HepG2 (cell line): ENCODE data around the gene ZNF513. TPM values are rescaled to one million over a fixed set of nuclear protein-coding genes. Genes with fewer than 3 reads are reported as not detected.

Experiments
- CERS6 ChIP-seq: sonication (generic); formaldehyde crosslinking; IDR thresholded peaks from 2 replicates; pipeline ENCODE4 v1.5.0; 2020; ENCODE audit warnings: missing genetic modification reagents
- E2F2 ChIP-seq: sonication (generic); formaldehyde crosslinking; IDR thresholded peaks from 2 replicates; pipeline ENCODE4 v1.4.0; 2020; ENCODE audit warnings: missing genetic modification reagents, borderline replicate concordance
- MZF1 ChIP-seq: sonication (generic); formaldehyde crosslinking; IDR thresholded peaks from 2 replicates; pipeline ENCODE4 v1.8.1; 2023; ENCODE audit warnings: mild to moderate bottlenecking, missing genetic modification reagents, borderline replicate concordance
- NFATC3 ChIP-seq: sonication (generic); formaldehyde crosslinking; IDR thresholded peaks from 2 replicates; pipeline ENCODE4 v1.5.1; 2020; ENCODE audit warnings: mild to moderate bottlenecking, missing genetic modification reagents
- NFE2L1 ChIP-seq: sonication (generic); formaldehyde crosslinking; IDR thresholded peaks from 2 replicates; pipeline ENCODE4 v1.4.0; 2020; ENCODE audit warnings: missing genetic modification reagents, mild to moderate bottlenecking, borderline replicate concordance
- NFYC ChIP-seq: IDR thresholded peaks from 2 replicates; pipeline ENCODE4 v1.6.1; 2016; ENCODE audit warnings: missing genetic modification reagents, missing compliant biosample characterization
- NR3C1 ChIP-seq: sonication (generic); formaldehyde crosslinking; IDR thresholded peaks from 2 replicates; pipeline ENCODE4 v1.4.0; 2020; ENCODE audit warnings: missing genetic modification reagents
- PPARG ChIP-seq: conservative IDR thresholded peaks from 2 replicates; pipeline ENCODE4 v1.6.1; 2016; ENCODE audit warnings: missing biosample characterization, missing genetic modification reagents
- SRSF1 ChIP-seq: fragments of 200-400 bp; formaldehyde crosslinking; optimal IDR thresholded peaks from 2 replicates; pipeline ENCODE3; 2017; ENCODE audit warnings: mild to moderate bottlenecking, low read depth, low read length, moderate library complexity
- TBX2 ChIP-seq: sonication (generic); formaldehyde crosslinking; IDR thresholded peaks from 2 replicates; pipeline ENCODE4 v1.5.0; 2020; ENCODE audit warnings: missing genetic modification reagents, mild to moderate bottlenecking, borderline replicate concordance
- ZBTB21 ChIP-seq: sonication (generic); formaldehyde crosslinking; IDR thresholded peaks from 2 replicates; pipeline ENCODE4 v1.4.0; 2020; ENCODE audit warnings: missing genetic modification reagents
- ZFY ChIP-seq: sonication (generic); formaldehyde crosslinking; IDR thresholded peaks from 2 replicates; pipeline ENCODE4 v1.4.0; 2020; ENCODE audit warnings: missing genetic modification reagents
- ZNF253 ChIP-seq: sonication (generic); formaldehyde crosslinking; IDR thresholded peaks from 2 replicates; pipeline ENCODE4 v1.8.0; 2022; ENCODE audit warnings: mild to moderate bottlenecking, missing genetic modification reagents, borderline replicate concordance
- ZNF292 ChIP-seq: sonication (generic); formaldehyde crosslinking; IDR thresholded peaks from 2 replicates; pipeline ENCODE4 v1.8.1; 2022; ENCODE audit warnings: mild to moderate bottlenecking, low read depth, missing genetic modification reagents, borderline replicate concordance
- ZNF552 ChIP-seq: sonication (generic); formaldehyde crosslinking; IDR thresholded peaks from 2 replicates; pipeline ENCODE4 v1.9.0; 2022; ENCODE audit warnings: missing genetic modification reagents, mild to moderate bottlenecking, borderline replicate concordance
- ZNF644 ChIP-seq: IDR thresholded peaks from 2 replicates; pipeline ENCODE4 v1.6.1; 2016; ENCODE audit warnings: low read depth
- polyA plus RNA-seq, 8 experiments: library from polyadenylated mRNA; depleted of rRNA in 3 of 8; stranded (reverse) in 7 of 8; unstranded in 1 of 8; fragments of >200 nt; fragmentation: Illumina TruSeq in 4 of 8; extraction: Trizol in 4 of 8; gene quantifications; 2 replicates each; pipeline versions ENCODE4 v1.2.1 to v1.2.3, GENCODE V29; 2011 to 2016; ENCODE audit warnings: low read depth in 4 of 8, missing spikeins in 1 of 8, mixed read lengths in 1 of 8; ENCODE audit not compliant: insufficient read depth in 1 of 8
- total RNA-seq, 5 experiments: library from RNA; depleted of rRNA; stranded (reverse); fragments of >200 nt; fragmentation: Illumina TruSeq; extraction: Trizol; gene quantifications; 2 replicates each; pipeline ENCODE4 v1.2.3, GENCODE V29; 2016; ENCODE audit warnings: low read depth in 1 of 5
- TF ChIP-seq, protein P1 (sequence below): sonication (generic); formaldehyde crosslinking; IDR thresholded peaks from 2 replicates; pipeline ENCODE4 v1.5.1; 2020; ENCODE audit warnings: missing genetic modification reagents, mild to moderate bottlenecking, borderline replicate concordance
- TF ChIP-seq, protein P2 (sequence below): sonication (generic); formaldehyde crosslinking; IDR thresholded peaks from 2 replicates; pipeline ENCODE4 v1.4.0; 2020; ENCODE audit warnings: mild to moderate bottlenecking, missing genetic modification reagents
- TF ChIP-seq, protein P3 (sequence below): sonication (generic); formaldehyde crosslinking; conservative IDR thresholded peaks from 2 replicates; pipeline ENCODE4 v1.8.1; 2023; ENCODE audit warnings: missing genetic modification reagents
- TF ChIP-seq, protein P4 (sequence below): sonication (generic); formaldehyde crosslinking; IDR thresholded peaks from 2 replicates; pipeline ENCODE4 v1.5.1; 2020; ENCODE audit warnings: missing genetic modification reagents, mild to moderate bottlenecking, borderline replicate concordance

ZNF513 gene
- total and polyA plus RNA-seq, 2 of the 13 experiments (the other 11 are each of a cell fraction or from before 2014, with no cell fraction given) = 4.9 to 6.3 TPM

DNA sequence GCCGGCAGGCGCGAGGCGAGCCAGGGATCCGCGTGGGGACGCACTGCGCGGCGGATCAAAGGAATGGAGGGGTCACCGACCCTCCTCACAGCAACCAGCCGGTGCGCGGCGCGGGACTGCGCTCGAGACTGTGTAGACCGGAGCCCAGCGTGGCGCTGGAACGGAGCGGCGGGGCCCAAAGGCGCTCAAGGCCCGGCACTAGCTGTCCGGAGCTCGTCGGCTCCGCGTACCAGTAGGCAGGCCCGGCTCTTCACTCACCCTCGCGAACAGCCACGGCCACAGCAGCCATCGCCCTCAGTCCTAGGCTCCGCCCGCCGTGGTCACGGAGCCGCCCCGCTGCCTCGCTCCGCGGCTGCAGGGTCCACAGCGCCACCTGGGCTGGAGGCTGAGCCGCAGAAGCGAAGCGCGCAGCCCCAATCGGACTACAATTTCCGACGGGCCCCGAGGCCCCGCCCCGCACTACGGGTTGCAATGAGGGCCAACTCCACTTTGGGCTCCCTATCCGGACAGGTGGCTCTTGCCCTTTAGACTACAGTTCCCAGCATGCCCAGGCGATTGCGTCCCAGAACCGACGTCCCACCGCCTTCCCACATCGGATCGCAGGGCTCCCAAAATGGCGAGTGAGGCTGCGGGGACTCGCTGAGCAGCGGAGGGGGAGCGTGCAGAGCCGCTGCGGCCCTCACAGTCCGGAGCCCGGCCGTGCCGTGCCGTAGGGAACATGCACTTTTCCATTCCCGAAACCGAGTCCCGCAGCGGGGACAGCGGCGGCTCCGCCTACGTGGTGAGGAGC lies 10.3 kb downstream of the ZNF513 start, which contains the start of the genes EIF2B4 and SNX17 (continued):
- TF ChIP-seq, protein P1, sequence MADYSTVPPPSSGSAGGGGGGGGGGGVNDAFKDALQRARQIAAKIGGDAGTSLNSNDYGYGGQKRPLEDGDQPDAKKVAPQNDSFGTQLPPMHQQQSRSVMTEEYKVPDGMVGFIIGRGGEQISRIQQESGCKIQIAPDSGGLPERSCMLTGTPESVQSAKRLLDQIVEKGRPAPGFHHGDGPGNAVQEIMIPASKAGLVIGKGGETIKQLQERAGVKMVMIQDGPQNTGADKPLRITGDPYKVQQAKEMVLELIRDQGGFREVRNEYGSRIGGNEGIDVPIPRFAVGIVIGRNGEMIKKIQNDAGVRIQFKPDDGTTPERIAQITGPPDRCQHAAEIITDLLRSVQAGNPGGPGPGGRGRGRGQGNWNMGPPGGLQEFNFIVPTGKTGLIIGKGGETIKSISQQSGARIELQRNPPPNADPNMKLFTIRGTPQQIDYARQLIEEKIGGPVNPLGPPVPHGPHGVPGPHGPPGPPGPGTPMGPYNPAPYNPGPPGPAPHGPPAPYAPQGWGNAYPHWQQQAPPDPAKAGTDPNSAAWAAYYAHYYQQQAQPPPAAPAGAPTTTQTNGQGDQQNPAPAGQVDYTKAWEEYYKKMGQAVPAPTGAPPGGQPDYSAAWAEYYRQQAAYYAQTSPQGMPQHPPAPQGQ (CRISPR knock-in tag) = peak; percentile 74; the same call in 1 of the 2 replicates
- TF ChIP-seq NFATC3 (CRISPR knock-in tag) = peak; percentile 92
- 0 out of 2 replicates have a peak, but pooled peaks have one; percentile 84 for TF ChIP-seq CERS6 (CRISPR knock-in tag)
- TF ChIP-seq ZNF292 (CRISPR knock-in tag) = peak; percentile 73
- TF ChIP-seq SRSF1 = peak; percentile 90
- peak; percentile 55; the same call in 1 of the 2 replicates for TF ChIP-seq NFYC (CRISPR knock-in tag)
- peak; percentile 46 for TF ChIP-seq E2F2
- TF ChIP-seq, protein P2, sequence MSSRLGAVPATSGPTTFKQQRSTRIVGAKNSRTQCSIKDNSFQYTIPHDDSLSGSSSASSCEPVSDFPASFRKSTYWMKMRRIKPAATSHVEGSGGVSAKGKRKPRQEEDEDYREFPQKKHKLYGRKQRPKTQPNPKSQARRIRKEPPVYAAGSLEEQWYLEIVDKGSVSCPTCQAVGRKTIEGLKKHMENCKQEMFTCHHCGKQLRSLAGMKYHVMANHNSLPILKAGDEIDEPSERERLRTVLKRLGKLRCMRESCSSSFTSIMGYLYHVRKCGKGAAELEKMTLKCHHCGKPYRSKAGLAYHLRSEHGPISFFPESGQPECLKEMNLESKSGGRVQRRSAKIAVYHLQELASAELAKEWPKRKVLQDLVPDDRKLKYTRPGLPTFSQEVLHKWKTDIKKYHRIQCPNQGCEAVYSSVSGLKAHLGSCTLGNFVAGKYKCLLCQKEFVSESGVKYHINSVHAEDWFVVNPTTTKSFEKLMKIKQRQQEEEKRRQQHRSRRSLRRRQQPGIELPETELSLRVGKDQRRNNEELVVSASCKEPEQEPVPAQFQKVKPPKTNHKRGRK (CRISPR knock-in tag) = peak; percentile 90; the same call in 1 of the 2 replicates
- TF ChIP-seq ZBTB21 (CRISPR knock-in tag) = peak; percentile 50
- TF ChIP-seq, protein P3, sequence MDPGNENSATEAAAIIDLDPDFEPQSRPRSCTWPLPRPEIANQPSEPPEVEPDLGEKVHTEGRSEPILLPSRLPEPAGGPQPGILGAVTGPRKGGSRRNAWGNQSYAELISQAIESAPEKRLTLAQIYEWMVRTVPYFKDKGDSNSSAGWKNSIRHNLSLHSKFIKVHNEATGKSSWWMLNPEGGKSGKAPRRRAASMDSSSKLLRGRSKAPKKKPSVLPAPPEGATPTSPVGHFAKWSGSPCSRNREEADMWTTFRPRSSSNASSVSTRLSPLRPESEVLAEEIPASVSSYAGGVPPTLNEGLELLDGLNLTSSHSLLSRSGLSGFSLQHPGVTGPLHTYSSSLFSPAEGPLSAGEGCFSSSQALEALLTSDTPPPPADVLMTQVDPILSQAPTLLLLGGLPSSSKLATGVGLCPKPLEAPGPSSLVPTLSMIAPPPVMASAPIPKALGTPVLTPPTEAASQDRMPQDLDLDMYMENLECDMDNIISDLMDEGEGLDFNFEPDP (CRISPR knock-in tag) = 0 out of 2 replicates have a peak, but pooled peaks have one; percentile 89
- peak; percentile 26; the same call in 1 of the 2 replicates for TF ChIP-seq MZF1 (CRISPR knock-in tag)
- 0 out of 2 replicates have a peak, but pooled peaks have one; percentile 11 for TF ChIP-seq ZNF552 (CRISPR knock-in tag)
- no peak for TF ChIP-seq NFE2L1 (CRISPR knock-in tag)
- peak; percentile 93; the same call in 1 of the 2 replicates for TF ChIP-seq NR3C1 (CRISPR knock-in tag)
- no peak for TF ChIP-seq ZNF644 (CRISPR knock-in tag)
- TF ChIP-seq ZNF253 (CRISPR knock-in tag) = peak; percentile 82; the same call in 1 of the 2 replicates
- TF ChIP-seq, protein P4, sequence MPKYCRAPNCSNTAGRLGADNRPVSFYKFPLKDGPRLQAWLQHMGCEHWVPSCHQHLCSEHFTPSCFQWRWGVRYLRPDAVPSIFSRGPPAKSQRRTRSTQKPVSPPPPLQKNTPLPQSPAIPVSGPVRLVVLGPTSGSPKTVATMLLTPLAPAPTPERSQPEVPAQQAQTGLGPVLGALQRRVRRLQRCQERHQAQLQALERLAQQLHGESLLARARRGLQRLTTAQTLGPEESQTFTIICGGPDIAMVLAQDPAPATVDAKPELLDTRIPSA (CRISPR knock-in tag) = peak; percentile 83; the same call in 1 of the 2 replicates
- TF ChIP-seq ZFY (CRISPR knock-in tag) = peak; percentile 100
- peak; percentile 69 for TF ChIP-seq PPARG (CRISPR knock-in tag)
- TF ChIP-seq TBX2 (CRISPR knock-in tag) = peak; percentile 96
